Left lung (tissue), 10 donors: ENCODE results near the gene FN1. TPM values are rescaled to one million over a fixed set of nuclear protein-coding genes. Genes with fewer than 3 reads are reported as not detected.
A peak's percentile ranks its signal among the peaks of the same experiment; 100 is the strongest.

Experiments used
- ATAC-seq: fragments of 200-7000 bp; cut with Tn5 transposase; one replicate; pipeline ENCODE4 v1.9.1; 2020; ENCODE audit warnings: moderate library complexity
- DNase-seq, 4 donors: peaks; one replicate each; pipeline ENCODE4 v3.0.0-alpha.2; 2013 to 2020
- H3K27ac ChIP-seq, 2 donors: fragments of 200-600 bp; sonication (generic) in 1 of 2; one replicate each; pipeline versions ENCODE4 v1.5.0 to v1.8.0; 2020 to 2021
- H3K27me3 ChIP-seq, 2 donors: fragments of 200-600 bp; sonication (generic) in 1 of 2; one replicate each; pipeline versions ENCODE4 v1.5.0 to v1.8.0; 2020 to 2021
- H3K36me3 ChIP-seq, 2 donors: fragments of 200-600 bp; sonication (generic) in 1 of 2; one replicate each; pipeline versions ENCODE4 v1.5.0 to v1.8.0; 2020 to 2021
- H3K4me1 ChIP-seq, 2 donors: fragments of 200-600 bp; one replicate each; pipeline ENCODE4 v1.8.0; 2021
- H3K4me3 ChIP-seq, 2 donors: fragments of 200-600 bp; sonication (generic) in 1 of 2; one replicate each; pipeline versions ENCODE4 v1.5.0 to v1.8.0; 2020 to 2021; ENCODE audit warnings: mild to moderate bottlenecking in 1 of 2
- H3K9me3 ChIP-seq, 2 donors: fragments of 200-600 bp; sonication (generic) in 1 of 2; one replicate each; pipeline versions ENCODE4 v1.5.0 to v1.8.0; 2020 to 2021
- intact Hi-C, 2 donors: fragments of 100-400 bp; cut with DNase I; formaldehyde crosslinking; loops; one replicate each; pipeline versions ENCODE4 v1.11.2 to v1.14.2; 2022
- polyA plus RNA-seq, 6 donors: library from polyadenylated mRNA; unstranded; fragments of 120-200 nt; gene quantifications; one replicate each; pipeline ENCODE4 v1.2.1, GENCODE V29; 2013; ENCODE audit not compliant: insufficient read length in 6 of 6
- total RNA-seq, 2 donors: library from RNA; stranded (reverse); fragmentation: NEBNext Ultra II Directional; extraction: Animal tissue kit (Norgen Biotek cat#: 25700); gene quantifications; one replicate each; pipeline ENCODE4 v1.2.1, GENCODE V29; 2021
- TF ChIP-seq, protein P1 (sequence below), 2 donors: fragments of 200-600 bp; sonication (generic) in 1 of 2; IDR thresholded peaks; one replicate each; pipeline versions ENCODE4 v1.5.0 to v1.8.0; 2021; ENCODE audit warnings: antibody characterized with exemption in 2 of 2
- donor health status: DM: no; HTN: yes; CAD: no.
- donor health status: DM: no; HTN: no; CAD: no.

The FN1 gene
- total and polyA plus RNA-seq, 8 donors, result 1,663 to 3,073 (median 1,855) TPM

DNA sequence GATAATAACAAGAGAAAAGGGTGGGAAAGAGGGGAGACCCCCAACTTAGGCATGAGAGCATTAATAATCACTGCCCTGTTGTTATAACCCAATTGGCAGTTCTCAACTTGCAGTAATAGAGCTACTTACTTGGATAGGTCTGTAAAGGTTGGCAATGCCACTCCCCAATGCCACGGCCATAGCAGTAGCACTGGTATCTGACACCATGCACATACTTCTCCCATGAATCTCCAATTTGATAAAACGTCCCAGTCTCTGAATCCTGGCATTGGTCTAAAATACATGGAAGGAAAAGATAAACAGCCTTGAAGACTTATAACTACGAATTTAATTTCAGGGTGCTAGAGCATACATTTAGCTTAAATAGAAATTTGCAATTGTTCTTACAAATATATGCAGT lies 16.8 kb downstream of the FN1 start:
- H3K27me3 ChIP-seq, result no peaks in the 10 kb centered on the region
- peaks cover 0 to 18% of the 10 kb centered on the region in 2 donors for H3K36me3 ChIP-seq
- H3K9me3 ChIP-seq, result no peaks in the 10 kb centered on the region
- TF ChIP-seq, protein P1, sequence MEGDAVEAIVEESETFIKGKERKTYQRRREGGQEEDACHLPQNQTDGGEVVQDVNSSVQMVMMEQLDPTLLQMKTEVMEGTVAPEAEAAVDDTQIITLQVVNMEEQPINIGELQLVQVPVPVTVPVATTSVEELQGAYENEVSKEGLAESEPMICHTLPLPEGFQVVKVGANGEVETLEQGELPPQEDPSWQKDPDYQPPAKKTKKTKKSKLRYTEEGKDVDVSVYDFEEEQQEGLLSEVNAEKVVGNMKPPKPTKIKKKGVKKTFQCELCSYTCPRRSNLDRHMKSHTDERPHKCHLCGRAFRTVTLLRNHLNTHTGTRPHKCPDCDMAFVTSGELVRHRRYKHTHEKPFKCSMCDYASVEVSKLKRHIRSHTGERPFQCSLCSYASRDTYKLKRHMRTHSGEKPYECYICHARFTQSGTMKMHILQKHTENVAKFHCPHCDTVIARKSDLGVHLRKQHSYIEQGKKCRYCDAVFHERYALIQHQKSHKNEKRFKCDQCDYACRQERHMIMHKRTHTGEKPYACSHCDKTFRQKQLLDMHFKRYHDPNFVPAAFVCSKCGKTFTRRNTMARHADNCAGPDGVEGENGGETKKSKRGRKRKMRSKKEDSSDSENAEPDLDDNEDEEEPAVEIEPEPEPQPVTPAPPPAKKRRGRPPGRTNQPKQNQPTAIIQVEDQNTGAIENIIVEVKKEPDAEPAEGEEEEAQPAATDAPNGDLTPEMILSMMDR (IDR thresholded peaks at IDR 0.05), result no peak
- ATAC-seq (peak; percentile 26), DNase-seq (no peak)
- peaks cover 10 to 28% of the 10 kb centered on the region in 2 donors for H3K4me1 ChIP-seq
- no peak overlapping the region for H3K4me3 ChIP-seq
- peak overlapping the region in 1 of 2 donors; percentile 45 for H3K27ac ChIP-seq
- intact Hi-C loops, result no loop called here

GRCh38 chr2:215418064-215418963 lies 17.6 kb downstream of the FN1 start:
- peak overlapping the region; percentile 1 to 45 for H3K27ac ChIP-seq
- H3K9me3 ChIP-seq, result no peaks in the 10 kb centered on the region
- ATAC-seq, result peak; percentile 80
- no peaks in the 10 kb centered on the region for H3K27me3 ChIP-seq
- TF ChIP-seq, protein P1 (IDR thresholded peaks at IDR 0.05), result no peak
- peaks cover 8 to 28% of the 10 kb centered on the region in 2 donors for H3K4me1 ChIP-seq
- peaks cover 0 to 13% of the 10 kb centered on the region in 2 donors for H3K36me3 ChIP-seq
- no peak for DNase-seq
- H3K4me3 ChIP-seq, result no peak overlapping the region
- intact Hi-C loops, result no loop called here

DNA sequence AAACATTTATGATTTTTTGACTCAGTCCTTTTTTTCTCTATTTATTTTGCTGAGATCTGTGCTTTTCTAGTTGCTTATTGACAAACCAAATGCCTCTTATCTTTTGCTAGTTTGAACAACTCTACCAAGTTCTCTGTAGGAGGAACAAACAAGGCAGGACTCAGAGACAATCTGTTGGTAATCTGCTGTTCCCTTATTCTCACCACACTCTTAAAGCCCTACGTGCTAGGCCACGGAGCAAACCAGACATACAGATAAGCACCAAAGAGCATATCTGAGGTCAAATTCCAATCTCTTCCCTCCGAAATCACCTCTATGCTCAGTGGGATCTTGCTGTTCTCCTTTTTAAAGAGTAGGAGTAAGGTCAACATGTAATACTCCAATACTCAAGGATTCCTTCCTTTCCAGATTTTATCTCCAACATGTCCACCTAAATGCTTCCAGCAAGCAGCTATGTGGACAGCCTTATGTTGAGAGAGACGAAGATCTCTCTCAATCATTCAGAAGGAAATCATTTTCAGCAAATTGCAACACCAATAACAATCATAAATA lies 18.4 kb downstream of the FN1 start:
- TF ChIP-seq, protein P1 (IDR thresholded peaks at IDR 0.05), result no peak
- DNase-seq, result no peak
- Histone ChIP-seq H3K36me3 (peaks cover 0 to 10% of the 10 kb centered on the region in 2 donors), H3K9me3 (no peaks in the 10 kb centered on the region), H3K27ac (peak overlapping the region; percentile 1 to 45), H3K4me1 (peaks cover 7 to 28% of the 10 kb centered on the region in 2 donors), H3K4me3 (no peak overlapping the region), H3K27me3 (no peaks in the 10 kb centered on the region)
- no peak for ATAC-seq
- intact Hi-C loops, result no loop called here

GRCh38 chr2:215416656-215417055 lies 19.2 kb downstream of the FN1 start:
- intact Hi-C loops, result no loop called here
- H3K9me3 ChIP-seq, result no peaks in the 10 kb centered on the region
- TF ChIP-seq, protein P1 (IDR thresholded peaks at IDR 0.05), result no peak
- peaks cover 0 to 6% of the 10 kb centered on the region in 2 donors for H3K36me3 ChIP-seq
- no peak overlapping the region for H3K27ac ChIP-seq
- DNase-seq, result no peak
- ATAC-seq, result no peak
- H3K4me1 ChIP-seq, result peaks cover 7 to 28% of the 10 kb centered on the region in 2 donors
- H3K4me3 ChIP-seq, result no peak overlapping the region
- H3K27me3 ChIP-seq, result no peaks in the 10 kb centered on the region
